Activated CD8-positive, alpha-beta T cell treated with anti-CD3 and anti-CD28 coated beads for 36 hours (primary cell): ENCODE data around the gene DGKB. TPM values are rescaled to one million over a fixed set of nuclear protein-coding genes. Genes with fewer than 3 reads are reported as not detected.

ENCODE experiments used
- ATAC-seq: fragments of 200-7000 bp; cut with Tn5 transposase; one replicate; pipeline ENCODE4 v1.10.0; 2021; ENCODE audit warnings: mild to moderate bottlenecking, moderate library complexity
- CTCF ChIA-PET: fragments of 350-600 bp; sonication (Branson Sonifier 250); formaldehyde crosslinking; loops from one replicate; lab custom pipeline; 2021; ENCODE audit warnings: antibody characterized with exemption; lab: Charles Lee
- POLR2A ChIA-PET: fragments of 350-600 bp; sonication (Branson Sonifier 250); formaldehyde crosslinking; loops from one replicate; lab custom pipeline; 2021; ENCODE audit warnings: antibody characterized with exemption; lab: Charles Lee
- DNase-seq: peaks from one replicate; pipeline ENCODE4 v3.0.0-alpha.2; 2020
- H3K27ac Mint-ChIP-seq: one replicate; pipeline ENCODE4 v1.8.0; 2021; ENCODE audit warnings: mild to moderate bottlenecking, mixed read lengths
- H3K27me3 Mint-ChIP-seq: one replicate; pipeline ENCODE4 v1.8.0; 2021; ENCODE audit warnings: mixed read lengths
- H3K36me3 Mint-ChIP-seq: one replicate; pipeline ENCODE4 v1.8.0; 2021; ENCODE audit warnings: low read depth, mixed read lengths
- H3K4me1 Mint-ChIP-seq: one replicate; pipeline ENCODE4 v1.8.0; 2021; ENCODE audit warnings: low read depth, mixed read lengths
- H3K4me3 Mint-ChIP-seq: one replicate; pipeline ENCODE4 v1.8.0; 2021; ENCODE audit warnings: mild to moderate bottlenecking, moderate library complexity, mixed read lengths
- H3K9me3 Mint-ChIP-seq: one replicate; pipeline ENCODE4 v1.8.0; 2021; ENCODE audit warnings: mixed read lengths
- intact Hi-C: fragments of 100-400 bp; cut with micrococcal nuclease; formaldehyde crosslinking; loops from one replicate; pipeline ENCODE4 v1.10.0; 2022
- total RNA-seq, 2 experiments: library from RNA; stranded (reverse); gene quantifications; one replicate each; pipeline ENCODE4 v1.2.3, GENCODE V29; 2021
- TF ChIP-seq, protein P1 (sequence below): fragments of 200-600 bp; IDR thresholded peaks from one replicate; pipeline ENCODE4 v1.8.0; 2022; ENCODE audit warnings: antibody characterized with exemption, mild to moderate bottlenecking

DGKB gene
- total RNA-seq, 2 experiments from 2014 or later, result not detected

- Mint-ChIP-seq H3K36me3 (no peaks in the 10 kb centered on the region), H3K4me3 (no peak overlapping the region), H3K27ac (no peak overlapping the region), H3K9me3 (peaks cover 4% of the 10 kb centered on the region), H3K27me3 (no peaks in the 10 kb centered on the region), H3K4me1 (no peaks in the 10 kb centered on the region)
- ChIA-PET CTCF (no interaction called here), POLR2A (no interaction called here)
- DNase-seq (no peak), ATAC-seq (no peak)
- TF ChIP-seq, protein P1, sequence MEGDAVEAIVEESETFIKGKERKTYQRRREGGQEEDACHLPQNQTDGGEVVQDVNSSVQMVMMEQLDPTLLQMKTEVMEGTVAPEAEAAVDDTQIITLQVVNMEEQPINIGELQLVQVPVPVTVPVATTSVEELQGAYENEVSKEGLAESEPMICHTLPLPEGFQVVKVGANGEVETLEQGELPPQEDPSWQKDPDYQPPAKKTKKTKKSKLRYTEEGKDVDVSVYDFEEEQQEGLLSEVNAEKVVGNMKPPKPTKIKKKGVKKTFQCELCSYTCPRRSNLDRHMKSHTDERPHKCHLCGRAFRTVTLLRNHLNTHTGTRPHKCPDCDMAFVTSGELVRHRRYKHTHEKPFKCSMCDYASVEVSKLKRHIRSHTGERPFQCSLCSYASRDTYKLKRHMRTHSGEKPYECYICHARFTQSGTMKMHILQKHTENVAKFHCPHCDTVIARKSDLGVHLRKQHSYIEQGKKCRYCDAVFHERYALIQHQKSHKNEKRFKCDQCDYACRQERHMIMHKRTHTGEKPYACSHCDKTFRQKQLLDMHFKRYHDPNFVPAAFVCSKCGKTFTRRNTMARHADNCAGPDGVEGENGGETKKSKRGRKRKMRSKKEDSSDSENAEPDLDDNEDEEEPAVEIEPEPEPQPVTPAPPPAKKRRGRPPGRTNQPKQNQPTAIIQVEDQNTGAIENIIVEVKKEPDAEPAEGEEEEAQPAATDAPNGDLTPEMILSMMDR, result no peak
- intact Hi-C loops, result no loop called here
These were observed 513.4 kb downstream of the DGKB start for GRCh38 chr7:14389181-14389591.

DNA sequence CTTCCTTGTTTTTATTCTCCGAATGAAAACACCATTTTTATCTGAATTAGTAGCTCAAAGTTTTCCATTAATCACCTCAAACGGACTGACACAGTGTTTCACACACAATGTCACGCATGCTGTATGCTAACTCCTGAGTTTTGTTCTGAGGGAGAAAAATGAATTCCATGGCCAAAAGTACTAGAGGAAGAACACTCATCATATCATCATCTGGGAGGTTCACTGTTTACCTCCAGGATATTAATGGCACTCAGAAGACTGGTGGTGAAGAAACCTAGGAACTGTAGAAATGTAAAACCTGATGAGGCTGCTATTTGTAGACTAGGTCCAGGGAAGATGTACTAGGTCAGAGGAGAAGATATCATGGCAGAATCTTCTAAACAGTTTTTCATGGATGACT, 517.5 kb downstream of the DGKB start:
- Mint-ChIP-seq H3K36me3 (no peaks in the 10 kb centered on the region), H3K4me1 (no peaks in the 10 kb centered on the region), H3K9me3 (peaks cover 2% of the 10 kb centered on the region), H3K4me3 (no peak overlapping the region), H3K27ac (no peak overlapping the region), H3K27me3 (no peaks in the 10 kb centered on the region)
- CTCF ChIA-PET, result no interaction called here
- ATAC-seq (no peak), DNase-seq (no peak)
- POLR2A ChIA-PET, result no interaction called here
- intact Hi-C loops, result no loop called here
- TF ChIP-seq, protein P1, result no peak

DNA sequence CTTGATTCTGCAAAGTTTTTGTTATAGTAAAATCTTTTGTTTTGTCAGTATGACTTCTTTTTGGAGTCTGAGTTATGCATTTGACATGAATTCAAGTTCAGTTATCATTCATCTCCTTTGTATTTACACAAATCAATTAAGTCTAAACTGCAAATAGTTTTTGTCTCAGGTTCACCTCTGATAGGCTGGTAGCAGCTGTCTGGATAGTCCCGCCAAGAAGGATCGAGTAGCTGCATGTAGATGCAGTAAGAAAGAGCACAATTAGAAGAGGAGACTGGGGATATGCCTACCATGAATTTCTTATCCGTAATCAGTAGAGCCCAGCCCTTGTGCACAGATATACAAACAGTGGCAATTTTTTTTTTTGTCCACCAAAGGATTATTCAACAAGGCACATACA, 520.6 kb downstream of the DGKB start:
- intact Hi-C loops, result no loop called here
- Mint-ChIP-seq H3K9me3 (peaks cover 2% of the 10 kb centered on the region), H3K4me1 (no peaks in the 10 kb centered on the region), H3K36me3 (no peaks in the 10 kb centered on the region), H3K4me3 (no peak overlapping the region), H3K27me3 (no peaks in the 10 kb centered on the region), H3K27ac (no peak overlapping the region)
- ChIA-PET POLR2A (no interaction called here), CTCF (no interaction called here)
- ATAC-seq, result no peak
- no peak for DNase-seq
- TF ChIP-seq, protein P1, result no peak

DNA sequence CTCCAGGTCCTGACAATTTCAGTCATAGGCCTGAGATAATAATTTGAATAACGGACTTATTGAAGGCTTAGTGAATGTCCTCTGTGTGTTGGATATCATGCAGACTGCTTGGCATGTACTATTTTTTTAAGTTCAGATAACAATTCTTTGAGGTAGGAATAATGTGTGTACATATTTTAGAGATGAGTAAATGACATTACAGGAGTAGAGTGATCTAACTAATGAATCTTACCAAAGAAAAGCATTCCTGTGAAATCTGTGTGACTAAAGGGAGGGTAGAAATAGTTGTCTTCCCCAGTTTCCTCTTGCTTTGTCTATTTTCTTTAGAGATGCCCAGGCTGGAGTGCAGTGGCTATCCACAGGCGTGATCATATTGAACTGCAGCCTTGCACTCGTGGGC, 521.2 kb downstream of the DGKB start:
- Mint-ChIP-seq H3K36me3 (no peaks in the 10 kb centered on the region), H3K9me3 (peaks cover 1% of the 10 kb centered on the region), H3K27ac (no peak overlapping the region), H3K4me1 (no peaks in the 10 kb centered on the region), H3K27me3 (no peaks in the 10 kb centered on the region), H3K4me3 (no peak overlapping the region)
- POLR2A ChIA-PET, result no interaction called here
- TF ChIP-seq, protein P1, result no peak
- ATAC-seq (no peak), DNase-seq (no peak)
- CTCF ChIA-PET, result no interaction called here
- intact Hi-C loops, result no loop called here

GRCh38 chr7:14380881-14381280, 521.7 kb downstream of the DGKB start:
- ChIA-PET POLR2A (no interaction called here), CTCF (no interaction called here)
- Mint-ChIP-seq H3K36me3 (no peaks in the 10 kb centered on the region), H3K9me3 (no peaks in the 10 kb centered on the region), H3K4me1 (no peaks in the 10 kb centered on the region), H3K27me3 (no peaks in the 10 kb centered on the region), H3K27ac (no peak overlapping the region), H3K4me3 (no peak overlapping the region)
- no peak for DNase-seq
- TF ChIP-seq, protein P1, result no peak
- ATAC-seq, result no peak
- intact Hi-C loops, result no loop called here
